Endothelial cell (in vitro differentiated cells): ENCODE data around the gene PRRC2B. TPM values are rescaled to one million over a fixed set of nuclear protein-coding genes. Genes with fewer than 3 reads are reported as not detected.

Experiments
- DNase-seq: peaks from one replicate; pipeline ENCODE4 v3.0.0; 2021; ENCODE audit warnings: low spot score
- H3K27ac Mint-ChIP-seq: one replicate; pipeline ENCODE4 v1.8.0; 2021; ENCODE audit warnings: mixed read lengths, inconsistent platforms; ENCODE audit not compliant: unreplicated experiment
- H3K27me3 Mint-ChIP-seq: one replicate; pipeline ENCODE4 v1.8.0; 2021; ENCODE audit warnings: mild to moderate bottlenecking, moderate library complexity, mixed read lengths, inconsistent platforms; ENCODE audit not compliant: unreplicated experiment
- H3K36me3 Mint-ChIP-seq: one replicate; pipeline ENCODE4 v1.8.0; 2021; ENCODE audit warnings: mild to moderate bottlenecking, low read depth, mixed read lengths, inconsistent platforms; ENCODE audit not compliant: unreplicated experiment
- H3K4me1 Mint-ChIP-seq: one replicate; pipeline ENCODE4 v1.8.0; 2021; ENCODE audit warnings: mild to moderate bottlenecking, mixed read lengths, inconsistent platforms; ENCODE audit not compliant: unreplicated experiment
- H3K4me3 Mint-ChIP-seq: one replicate; pipeline ENCODE4 v1.8.0; 2021; ENCODE audit warnings: mild to moderate bottlenecking, mixed read lengths, inconsistent platforms; ENCODE audit not compliant: unreplicated experiment
- H3K9me3 Mint-ChIP-seq: one replicate; pipeline ENCODE4 v1.8.0; 2021; ENCODE audit warnings: mixed read lengths, inconsistent platforms; ENCODE audit not compliant: unreplicated experiment
- CTCF ChIP-seq: fragments of 200-600 bp; sonication (generic); IDR thresholded peaks from one replicate; pipeline ENCODE4 v1.5.0; 2021; ENCODE audit warnings: antibody characterized with exemption; ENCODE audit not compliant: unreplicated experiment
- total RNA-seq: library from RNA; stranded (reverse); fragmentation: NEBNext Ultra II Directional; extraction: Animal tissue kit (Norgen Biotek cat#: 25700); gene quantifications from one replicate; pipeline ENCODE4 v1.2.1, GENCODE V29; 2021; ENCODE audit not compliant: unreplicated experiment

Gene PRRC2B
- total RNA-seq, 1 donor from 2014 or later = 350 TPM

GRCh38 chr9:131429121-131430012 is 35.5 kb downstream of the PRRC2B start:
- no peak for TF ChIP-seq CTCF
- peaks cover 15% of the 10 kb centered on the region for H3K36me3 Mint-ChIP-seq
- no peak for DNase-seq
- peak overlapping the region; percentile 8 for H3K4me3 Mint-ChIP-seq
- peaks cover 3% of the 10 kb centered on the region for H3K27me3 Mint-ChIP-seq
- H3K27ac Mint-ChIP-seq = peak overlapping the region; percentile 67
- peaks cover 22% of the 10 kb centered on the region for H3K4me1 Mint-ChIP-seq
- no peaks in the 10 kb centered on the region for H3K9me3 Mint-ChIP-seq

DNA sequence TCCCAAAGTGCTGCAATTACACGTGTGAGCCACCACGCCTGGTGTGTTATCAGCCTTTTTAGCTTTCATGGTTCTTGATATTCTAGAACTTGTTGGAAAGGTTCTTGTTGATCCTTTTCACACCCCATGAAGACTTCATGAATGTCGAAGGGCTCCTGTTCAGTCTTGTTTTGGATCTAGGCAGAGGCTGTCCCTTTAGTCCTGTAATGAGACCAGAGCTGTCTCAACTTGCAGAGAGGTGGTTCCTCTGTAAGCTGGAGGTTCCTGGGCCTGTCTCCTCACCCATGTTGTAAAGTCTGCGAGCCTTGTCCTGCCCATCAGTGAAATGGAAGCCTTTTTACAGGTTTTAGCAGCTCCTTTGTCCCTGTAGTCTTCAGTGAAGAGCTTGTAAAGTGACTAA is 38.2 kb downstream of the PRRC2B start:
- peaks cover 3% of the 10 kb centered on the region for H3K27me3 Mint-ChIP-seq
- H3K27ac Mint-ChIP-seq = peak overlapping the region; percentile 57

GRCh38 chr9:131432597-131433301 is 38.9 kb downstream of the PRRC2B start:
- peaks cover 36% of the 10 kb centered on the region for H3K36me3 Mint-ChIP-seq
- H3K4me1 Mint-ChIP-seq = peaks cover 22% of the 10 kb centered on the region
- H3K27me3 Mint-ChIP-seq = peaks cover 3% of the 10 kb centered on the region
- TF ChIP-seq CTCF = no peak
- no peak for DNase-seq
- H3K9me3 Mint-ChIP-seq = no peaks in the 10 kb centered on the region
- H3K4me3 Mint-ChIP-seq = peak overlapping the region; percentile 74
- H3K27ac Mint-ChIP-seq = peak overlapping the region; percentile 63

More for the DNA sequence above, 38.2 kb downstream of the PRRC2B start:
- no peak for TF ChIP-seq CTCF
- Mint-ChIP-seq H3K9me3 (no peaks in the 10 kb centered on the region), H3K4me3 (peak overlapping the region; percentile 74), H3K4me1 (peaks cover 22% of the 10 kb centered on the region), H3K36me3 (peaks cover 30% of the 10 kb centered on the region)
- no peak for DNase-seq

GRCh38 chr9:131433302-131433854 is 39.5 kb downstream of the PRRC2B start:
- H3K4me3 Mint-ChIP-seq = peak overlapping the region; percentile 59

More at GRCh38 chr9:131433302-131433854, 39.5 kb downstream of the PRRC2B start:
- no peak for DNase-seq
- Mint-ChIP-seq H3K4me1 (peaks cover 22% of the 10 kb centered on the region), H3K27me3 (peaks cover 3% of the 10 kb centered on the region), H3K36me3 (peaks cover 41% of the 10 kb centered on the region), H3K9me3 (no peaks in the 10 kb centered on the region), H3K27ac (peak overlapping the region; percentile 36)
- TF ChIP-seq CTCF = no peak
